HG02678 (cell line): ENCODE measurements around the gene ZBTB21.
"Not testable (repeated sequence)": the region's sequence is repeated elsewhere in the genome, so short reads cannot be mapped to it uniquely, and the experiment has no call there.

Source experiments
- ATAC-seq: cut with Tn5 transposase; IDR thresholded peaks from one replicate; pipeline ENCODE4 v1.9.1; 2021; ENCODE audit warnings: mild to moderate bottlenecking, moderate library complexity; ENCODE audit not compliant: unreplicated experiment

Gene ZBTB21

GRCh38 chr21:41971891-41972290, 38.3 kb downstream of the ZBTB21 start:
- no peak for ATAC-seq

- ATAC-seq, result no peak
These were observed 39.2 kb downstream of the ZBTB21 start for GRCh38 chr21:41970751-41971653.

- ATAC-seq, result no peak
These were observed 40.1 kb downstream of the ZBTB21 start for GRCh38 chr21:41970106-41970391.

- ATAC-seq, result no peak
These were observed 42.5 kb downstream of the ZBTB21 start for GRCh38 chr21:41967708-41968107.

GRCh38 chr21:41966872-41967621, 43.1 kb downstream of the ZBTB21 start:
- no peak for ATAC-seq

GRCh38 chr21:41966041-41966833, 43.9 kb downstream of the ZBTB21 start:
- no peak for ATAC-seq

GRCh38 chr21:41965461-41966013, 44.6 kb downstream of the ZBTB21 start:
- ATAC-seq, result no peak

GRCh38 chr21:41965045-41965444, 45.1 kb downstream of the ZBTB21 start:
- ATAC-seq, result no peak

- no peak for ATAC-seq
These were observed 46.0 kb downstream of the ZBTB21 start for GRCh38 chr21:41964171-41964570.

- ATAC-seq, result no peak
These were observed 47.7 kb downstream of the ZBTB21 start for GRCh38 chr21:41962425-41962966.

- ATAC-seq, result no peak
These were observed 48.4 kb downstream of the ZBTB21 start for GRCh38 chr21:41961753-41962152.

GRCh38 chr21:41961282-41961701, 48.9 kb downstream of the ZBTB21 start:
- ATAC-seq, result no peak

- no peak for ATAC-seq
These were observed 49.8 kb downstream of the ZBTB21 start for GRCh38 chr21:41960386-41960785.

- not testable (repeated sequence) for ATAC-seq
These were observed 50.5 kb downstream of the ZBTB21 start for GRCh38 chr21:41959697-41960096.

GRCh38 chr21:41958886-41959563, 51.1 kb downstream of the ZBTB21 start:
- no peak for ATAC-seq

GRCh38 chr21:41957991-41958766, 52.0 kb downstream of the ZBTB21 start:
- ATAC-seq, result no peak

- no peak for ATAC-seq
These were observed 53.0 kb downstream of the ZBTB21 start for GRCh38 chr21:41956926-41957729.

- no peak for ATAC-seq
These were observed 54.6 kb downstream of the ZBTB21 start for GRCh38 chr21:41955516-41955915.
